Colon (tissue), 2 donors: ENCODE measurements around the gene KRTAP9-8.
"Not testable (repeated sequence)": the region's sequence is repeated elsewhere in the genome, so short reads cannot be mapped to it uniquely, and the experiment has no call there.

Source experiments
- FAIRE-seq: peaks from 2 replicates; lab custom pipeline; 2012; peaks lifted over from hg19 to GRCh38; lab: Jason Lieb, UNC
- donor health status: control.
- donor health status: control.

The KRTAP9-8 gene

GRCh38 chr17:41255381-41256290 lies 17.8 kb downstream of the KRTAP9-8 start, which contains the start of gene KRTAP9-9:
TSS of gene KRTAP9-9 (plus strand) at chr17:41255384.
- not testable (repeated sequence) for FAIRE-seq

GRCh38 chr17:41256291-41256685 lies 18.5 kb downstream of the KRTAP9-8 start:
- no peak for FAIRE-seq

GRCh38 chr17:41258406-41258805 lies 20.6 kb downstream of the KRTAP9-8 start:
- FAIRE-seq = no peak

DNA sequence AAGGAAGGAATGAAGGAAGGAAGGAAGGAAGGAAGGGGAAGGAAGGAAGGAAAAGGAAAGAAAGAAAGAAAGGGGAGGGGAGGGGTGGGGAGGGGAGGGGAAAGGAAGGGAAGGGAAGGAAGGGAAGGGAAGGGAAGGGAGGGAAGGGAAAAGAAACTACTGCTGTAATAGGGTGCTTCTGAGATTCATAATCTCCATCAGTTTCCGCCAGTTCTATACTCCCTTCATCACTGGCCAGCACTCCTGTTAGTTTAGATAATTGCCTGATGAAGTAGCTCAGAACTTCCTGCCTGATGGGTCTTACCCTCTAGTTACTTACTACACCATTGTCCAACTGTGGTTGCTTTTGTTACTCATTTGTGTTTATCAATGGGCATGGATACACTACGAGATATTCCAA lies 25.4 kb downstream of the KRTAP9-8 start:
- FAIRE-seq = no peak

DNA sequence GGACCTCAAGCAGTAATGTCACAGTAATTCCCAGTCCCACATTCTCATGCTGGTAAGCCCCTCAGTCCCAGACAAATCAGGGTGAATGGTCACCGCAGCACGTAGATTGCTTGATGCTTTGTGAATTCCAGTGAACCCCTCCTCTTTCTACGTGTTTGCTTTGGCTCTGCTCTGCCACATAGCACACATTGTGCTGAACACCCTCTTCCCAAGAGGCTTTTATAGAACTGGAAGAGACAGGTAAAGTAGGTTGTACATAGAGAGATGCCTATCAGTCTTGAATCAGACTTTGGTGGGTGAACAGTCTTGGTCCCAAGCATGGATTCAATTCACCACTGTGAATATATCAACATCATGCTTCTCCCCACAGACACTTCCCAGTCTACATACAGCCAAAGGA lies 26.8 kb downstream of the KRTAP9-8 start:
- no peak for FAIRE-seq

DNA sequence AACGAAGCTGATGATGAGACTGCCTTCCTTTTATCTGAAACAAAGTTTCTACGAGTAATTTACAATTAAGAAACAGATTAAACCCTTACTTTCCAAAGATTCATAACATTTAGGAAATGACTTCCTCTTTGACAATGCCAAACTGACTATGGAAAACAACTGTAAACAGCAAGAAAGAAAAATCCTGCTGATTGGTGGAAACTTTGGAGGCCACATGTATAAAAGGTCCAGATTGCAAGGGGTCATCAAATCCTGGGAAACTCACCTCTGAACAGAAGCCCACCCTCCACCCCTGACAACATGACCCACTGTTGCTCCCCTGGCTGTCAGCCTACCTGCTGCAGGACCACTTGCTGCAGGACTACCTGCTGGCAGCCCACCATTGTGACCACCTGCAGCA lies 27.3 kb downstream of the KRTAP9-8 start, which contains the start of gene KRTAP9-6:
Gene KRTAP9-6 (plus strand): TSS at position 301 of the 400 bp plus-strand sequence. CDS start 0 bp downstream, at position 301.
- FAIRE-seq = no peak

GRCh38 chr17:41267711-41268110 lies 29.9 kb downstream of the KRTAP9-8 start:
- FAIRE-seq = no peak

DNA sequence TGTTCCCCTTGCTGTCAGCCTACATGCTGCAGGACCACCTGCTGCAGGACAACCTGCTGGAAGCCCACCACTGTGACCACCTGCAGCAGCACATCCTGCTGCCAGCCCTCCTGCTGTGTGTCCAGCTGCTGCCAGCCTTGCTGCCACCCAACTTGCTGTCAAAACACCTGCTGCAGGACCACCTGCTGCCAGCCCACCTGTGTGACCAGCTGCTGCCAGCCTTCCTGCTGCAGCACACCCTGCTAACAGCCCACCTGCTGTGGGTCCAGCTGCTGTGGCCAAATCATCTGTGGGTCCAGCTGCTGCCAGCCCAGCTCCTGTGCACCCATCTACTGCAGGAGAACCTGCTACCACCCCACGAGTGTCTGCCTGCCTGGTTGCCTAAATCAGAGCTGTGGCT lies 33.5 kb downstream of the KRTAP9-8 start:
- not testable (repeated sequence) for FAIRE-seq

DNA sequence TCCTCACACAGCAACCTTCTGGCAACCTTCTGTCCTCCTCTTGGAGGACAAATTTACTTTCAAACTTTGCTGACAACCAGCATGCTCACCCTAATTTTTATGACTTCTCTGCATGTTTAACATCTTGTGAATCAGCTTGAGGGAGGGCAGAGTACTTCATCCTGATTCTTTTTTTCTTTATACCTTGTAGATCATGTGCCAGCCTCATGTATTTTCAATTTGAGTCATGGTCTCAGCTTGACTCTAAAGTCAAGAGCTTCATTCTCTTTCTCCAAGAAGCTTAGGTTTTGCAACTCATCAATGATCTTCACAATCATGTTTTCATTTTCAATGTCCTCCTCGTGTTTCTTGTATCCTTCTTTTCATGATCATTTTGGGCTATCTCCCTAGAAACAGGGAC lies 34.1 kb downstream of the KRTAP9-8 start:
- FAIRE-seq = no peak

GRCh38 chr17:41275648-41276190 lies 37.9 kb downstream of the KRTAP9-8 start, which contains the start of gene KRTAP9-7:
TSS of gene KRTAP9-7 (plus strand) at chr17:41275698. CDS start at chr17:41275698, 0 bp downstream.
- not testable (repeated sequence) for FAIRE-seq

DNA sequence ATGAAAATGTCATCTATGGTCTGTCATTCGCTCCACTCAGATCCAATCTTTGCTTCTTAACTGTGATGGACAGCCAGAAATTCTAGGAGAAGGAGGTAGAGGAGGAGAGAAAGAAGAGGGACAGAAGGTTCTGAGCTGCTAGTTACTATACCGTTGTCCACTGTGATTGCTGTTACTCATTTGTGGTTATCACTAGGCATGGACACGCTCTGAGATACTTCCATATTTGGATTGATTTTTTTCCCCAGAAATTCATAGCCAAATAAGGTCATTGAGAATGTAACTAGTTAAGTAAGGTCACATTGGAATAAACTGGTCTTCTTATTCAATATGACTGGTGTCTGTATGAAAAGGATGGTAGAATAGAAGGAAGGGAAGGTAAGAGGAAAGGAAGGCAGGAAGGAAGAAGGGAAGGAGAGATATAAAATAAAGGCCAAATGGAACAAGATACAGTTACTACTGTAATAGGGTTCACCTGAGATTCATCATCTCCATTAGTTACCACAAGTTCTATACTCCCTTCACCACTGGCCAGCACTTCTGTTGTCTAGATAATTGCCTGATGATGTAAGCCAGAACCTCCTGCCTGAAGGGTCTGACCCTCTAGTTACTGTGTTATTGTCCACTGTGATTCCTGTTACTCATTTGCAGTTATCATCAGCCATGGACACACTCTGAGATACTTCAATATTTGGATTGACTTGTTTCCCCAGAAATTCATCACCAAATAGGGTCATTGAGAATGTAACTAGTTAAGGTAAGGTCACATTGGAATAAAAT lies 40.6 kb downstream of the KRTAP9-8 start:
- no peak for FAIRE-seq

GRCh38 chr17:41284043-41284442 lies 46.2 kb downstream of the KRTAP9-8 start:
- FAIRE-seq = no peak

DNA sequence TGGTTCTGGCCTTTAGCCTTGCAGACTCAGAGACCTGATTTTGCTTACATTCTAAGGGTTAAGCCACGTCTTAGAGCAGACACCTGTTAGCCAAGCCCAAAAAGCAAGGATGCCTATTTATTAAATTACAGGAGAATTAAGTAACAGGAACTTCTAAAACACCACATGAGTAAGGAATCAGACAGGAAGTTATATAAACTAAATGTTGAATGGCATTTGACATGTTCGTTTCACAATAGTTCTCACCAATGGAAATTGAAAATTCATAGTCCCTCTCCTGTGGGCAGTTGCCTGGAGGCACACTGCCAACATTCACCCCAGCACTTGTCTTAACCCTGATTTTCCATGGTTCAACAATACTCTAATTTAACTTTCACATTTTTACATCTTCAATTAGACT lies 46.7 kb downstream of the KRTAP9-8 start:
- FAIRE-seq = no peak

GRCh38 chr17:41287050-41287449 lies 49.3 kb downstream of the KRTAP9-8 start:
- FAIRE-seq = no peak
